Neural progenitor cell (in vitro differentiated cells): ENCODE results near the gene FAM25C.
"Not testable (repeated sequence)": the region's sequence is repeated elsewhere in the genome, so short reads cannot be mapped to it uniquely, and the experiment has no call there.

ENCODE experiments used
- EZH2 ChIP-seq: fragments of 200-600 bp; sonication (generic); IDR thresholded peaks from 2 replicates; pipeline ENCODE4 v1.6.1; 2017; ENCODE audit warnings: antibody characterized with exemption, mild to moderate bottlenecking, moderate library complexity
- EZH2phosphoT487 ChIP-seq: fragments of 200-600 bp; sonication (generic); IDR thresholded peaks from 2 replicates; pipeline ENCODE4 v1.6.1; 2017; ENCODE audit warnings: antibody characterized with exemption
- TF ChIP-seq, protein P1 (sequence below): fragments of 200-600 bp; sonication (generic); IDR thresholded peaks from 2 replicates; pipeline ENCODE4 v1.5.1; 2017; ENCODE audit warnings: antibody characterized with exemption, mild to moderate bottlenecking

DNA sequence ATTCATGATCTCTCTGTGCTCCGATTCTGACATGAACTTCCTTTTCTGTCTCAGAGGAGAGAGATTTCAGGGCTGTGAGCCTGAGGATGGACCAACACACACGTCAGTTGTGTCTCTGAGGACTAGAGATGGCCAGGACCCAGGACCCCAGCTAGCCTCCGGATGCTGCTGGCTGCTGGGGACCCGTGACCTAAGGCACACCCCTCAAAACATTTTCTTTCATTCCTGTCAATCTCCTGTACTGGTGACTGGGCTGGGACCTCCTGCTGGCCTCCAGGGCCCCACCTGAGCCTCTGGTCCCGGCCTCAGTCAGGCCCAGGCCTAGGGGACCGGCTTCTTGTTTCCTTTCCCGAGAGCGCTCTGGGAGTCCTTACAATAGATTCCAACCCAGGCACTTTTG is 42.4 kb downstream of the FAM25C start:
- TF ChIP-seq, protein P1, sequence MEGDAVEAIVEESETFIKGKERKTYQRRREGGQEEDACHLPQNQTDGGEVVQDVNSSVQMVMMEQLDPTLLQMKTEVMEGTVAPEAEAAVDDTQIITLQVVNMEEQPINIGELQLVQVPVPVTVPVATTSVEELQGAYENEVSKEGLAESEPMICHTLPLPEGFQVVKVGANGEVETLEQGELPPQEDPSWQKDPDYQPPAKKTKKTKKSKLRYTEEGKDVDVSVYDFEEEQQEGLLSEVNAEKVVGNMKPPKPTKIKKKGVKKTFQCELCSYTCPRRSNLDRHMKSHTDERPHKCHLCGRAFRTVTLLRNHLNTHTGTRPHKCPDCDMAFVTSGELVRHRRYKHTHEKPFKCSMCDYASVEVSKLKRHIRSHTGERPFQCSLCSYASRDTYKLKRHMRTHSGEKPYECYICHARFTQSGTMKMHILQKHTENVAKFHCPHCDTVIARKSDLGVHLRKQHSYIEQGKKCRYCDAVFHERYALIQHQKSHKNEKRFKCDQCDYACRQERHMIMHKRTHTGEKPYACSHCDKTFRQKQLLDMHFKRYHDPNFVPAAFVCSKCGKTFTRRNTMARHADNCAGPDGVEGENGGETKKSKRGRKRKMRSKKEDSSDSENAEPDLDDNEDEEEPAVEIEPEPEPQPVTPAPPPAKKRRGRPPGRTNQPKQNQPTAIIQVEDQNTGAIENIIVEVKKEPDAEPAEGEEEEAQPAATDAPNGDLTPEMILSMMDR: not testable (repeated sequence)
- not testable (repeated sequence) for TF ChIP-seq EZH2phosphoT487, EZH2
